Stimulated activated CD8-positive, alpha-beta memory T cell treated with anti-CD3 and anti-CD28 coated beads, Interleukin-12 subunit alpha, Interleukin-12 subunit beta, amount 100 ng/mL, for 4 hours (primary cell): ENCODE measurements around the gene SH3GL1.
"Not testable (repeated sequence)": the region's sequence is repeated elsewhere in the genome, so short reads cannot be mapped to it uniquely, and the experiment has no call there.

Experiments
- DNase-seq: peaks from one replicate; pipeline ENCODE4 v3.0.0-alpha.2; 2020; ENCODE audit warnings: low read depth

SH3GL1 gene

GRCh38 chr19:4362831-4363545 lies 37.4 kb downstream of the SH3GL1 start:
- no peak for DNase-seq

GRCh38 chr19:4362101-4362828 lies 38.1 kb downstream of the SH3GL1 start:
- DNase-seq: no peak

GRCh38 chr19:4361152-4362046 lies 38.9 kb downstream of the SH3GL1 start:
- no peak for DNase-seq

- no peak for DNase-seq
Observed at GRCh38 chr19:4360641-4361151, 39.7 kb downstream of the SH3GL1 start.

- DNase-seq: no peak
Observed at GRCh38 chr19:4360081-4360569, 40.2 kb downstream of the SH3GL1 start.

GRCh38 chr19:4359627-4360000 lies 40.7 kb downstream of the SH3GL1 start:
- no peak for DNase-seq

- DNase-seq: no peak
Observed at GRCh38 chr19:4358709-4359626, 41.4 kb downstream of the SH3GL1 start.

- no peak for DNase-seq
Observed at GRCh38 chr19:4357921-4358326, 42.4 kb downstream of the SH3GL1 start.

- no peak for DNase-seq
Observed at GRCh38 chr19:4357095-4357797, 43.1 kb downstream of the SH3GL1 start.

GRCh38 chr19:4354897-4355296 lies 45.5 kb downstream of the SH3GL1 start:
- no peak for DNase-seq

GRCh38 chr19:4354282-4354681 lies 46.1 kb downstream of the SH3GL1 start:
- DNase-seq: no peak

GRCh38 chr19:4352701-4353121 lies 47.6 kb downstream of the SH3GL1 start:
- DNase-seq: peak; percentile 27

- no peak for DNase-seq
Observed at GRCh38 chr19:4350726-4351125, 49.6 kb downstream of the SH3GL1 start.

GRCh38 chr19:4350111-4350510 lies 50.2 kb downstream of the SH3GL1 start:
- DNase-seq: no peak

- DNase-seq: not testable (repeated sequence)
Observed at GRCh38 chr19:4349225-4349624, 51.1 kb downstream of the SH3GL1 start.

- DNase-seq: no peak
Observed at GRCh38 chr19:4347521-4347920, 52.8 kb downstream of the SH3GL1 start.

- DNase-seq: no peak
Observed at GRCh38 chr19:4346020-4346383, 54.3 kb downstream of the SH3GL1 start.

- DNase-seq: no peak
Observed at GRCh38 chr19:4345342-4346019, 54.9 kb downstream of the SH3GL1 start.

GRCh38 chr19:4343370-4344307 lies 56.7 kb downstream of the SH3GL1 start, which contains the start of gene MPND:
Gene MPND, plus strand, starts transcription at chr19:4343562. Its CDS starts 32 bp downstream, at chr19:4343594.
- peak; percentile 86 for DNase-seq
